ENCODE results near the gene GARIN5A. TPM values are rescaled to one million over a fixed set of nuclear protein-coding genes. Genes with fewer than 3 reads are reported as not detected.

The GARIN5A gene
- total RNA-seq, 3 donors from 2014 or later = 1.7 to 3.0 (median 2.6) TPM

- Histone ChIP-seq H3K36me3 (ENCODE audit: low read depth) (no peaks in the 10 kb centered on the region), H3K4me3 (no peak overlapping the region), H3K4me1 (ENCODE audit: low read depth) (no peaks in the 10 kb centered on the region), H3K9me3 (no peaks in the 10 kb centered on the region)
- no peak for TF ChIP-seq CTCF (IDR thresholded peaks at IDR 0.05)
- intact Hi-C loops (cut with DNase I, micrococcal nuclease) = no loop called here
- ATAC-seq = no peak
- no peak for DNase-seq
These were observed 11.9 kb upstream of the GARIN5A start for GRCh38 chr19:50488389-50489194.

GRCh38 chr19:50486823-50487515 is 10.3 kb upstream of the GARIN5A start:
- no peak overlapping the region for H3K4me3 ChIP-seq
- intact Hi-C loops (cut with DNase I, micrococcal nuclease) = no loop called here
- no peaks in the 10 kb centered on the region for H3K4me1 ChIP-seq (ENCODE audit: low read depth)
- no peaks in the 10 kb centered on the region for H3K9me3 ChIP-seq
- DNase-seq (peak in 1 of 3 donors; percentile 36), ATAC-seq (peak; percentile 31)
- no peaks in the 10 kb centered on the region for H3K36me3 ChIP-seq (ENCODE audit: low read depth)
- TF ChIP-seq CTCF (IDR thresholded peaks at IDR 0.05) = no peak

- Histone ChIP-seq H3K9me3 (no peaks in the 10 kb centered on the region), H3K4me3 (no peak overlapping the region), H3K4me1 (ENCODE audit: low read depth) (no peaks in the 10 kb centered on the region), H3K36me3 (ENCODE audit: low read depth) (no peaks in the 10 kb centered on the region)
- DNase-seq = no peak
- intact Hi-C loops (cut with DNase I, micrococcal nuclease) = no loop called here
- no peak for ATAC-seq
- TF ChIP-seq CTCF (IDR thresholded peaks at IDR 0.05) = no peak
These were observed 8.8 kb upstream of the GARIN5A start for GRCh38 chr19:50485284-50485955.

GRCh38 chr19:50482916-50483315 is 6.3 kb upstream of the GARIN5A start:
- TF ChIP-seq CTCF (IDR thresholded peaks at IDR 0.05) = no peak
- H3K4me3 ChIP-seq = no peak overlapping the region
- H3K9me3 ChIP-seq = no peaks in the 10 kb centered on the region
- no peak for DNase-seq
- ATAC-seq = no peak
- intact Hi-C loops (cut with DNase I, micrococcal nuclease) = no loop called here
- no peaks in the 10 kb centered on the region for H3K4me1 ChIP-seq (ENCODE audit: low read depth)
- no peaks in the 10 kb centered on the region for H3K36me3 ChIP-seq (ENCODE audit: low read depth)

GRCh38 chr19:50482271-50482855 is 5.7 kb upstream of the GARIN5A start:
- intact Hi-C loops (cut with DNase I, micrococcal nuclease) = no loop called here
- DNase-seq (no peak), ATAC-seq (no peak)
- Histone ChIP-seq H3K36me3 (ENCODE audit: low read depth) (no peaks in the 10 kb centered on the region), H3K4me1 (ENCODE audit: low read depth) (peaks cover 5% of the 10 kb centered on the region), H3K4me3 (no peak overlapping the region), H3K9me3 (no peaks in the 10 kb centered on the region)
- TF ChIP-seq CTCF (IDR thresholded peaks at IDR 0.05) = no peak

Data from mucosa of descending colon (tissue), 3 donors.